HS-5 (cell line): Measurements from ENCODE around the gene MROH7.

Experiments used
- DNase-seq: peaks from one replicate; pipeline ENCODE4 v3.0.0-alpha.2; 2012; ENCODE audit warnings: low read depth

Gene MROH7

DNA sequence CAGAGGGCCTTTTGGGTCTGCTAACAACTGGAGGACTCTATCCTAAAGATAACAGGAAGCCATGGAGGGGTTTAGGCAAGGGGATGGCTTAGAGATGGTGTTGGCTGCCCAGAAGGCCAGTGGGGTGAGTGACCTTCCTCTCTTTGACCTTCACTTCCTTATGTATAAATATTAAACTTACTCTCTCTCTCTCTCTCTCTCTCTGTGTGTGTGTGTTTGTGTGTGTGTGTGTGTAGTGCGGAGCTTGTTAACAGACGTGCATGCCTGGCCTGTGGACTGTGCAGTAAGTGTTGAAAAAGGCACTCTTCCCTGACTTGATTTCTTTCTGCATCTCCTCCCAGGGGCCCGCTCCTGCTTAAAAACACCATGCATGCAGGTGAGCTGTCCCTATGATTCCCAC is 10.0 kb downstream of the MROH7 start:
- no peak for DNase-seq

DNA sequence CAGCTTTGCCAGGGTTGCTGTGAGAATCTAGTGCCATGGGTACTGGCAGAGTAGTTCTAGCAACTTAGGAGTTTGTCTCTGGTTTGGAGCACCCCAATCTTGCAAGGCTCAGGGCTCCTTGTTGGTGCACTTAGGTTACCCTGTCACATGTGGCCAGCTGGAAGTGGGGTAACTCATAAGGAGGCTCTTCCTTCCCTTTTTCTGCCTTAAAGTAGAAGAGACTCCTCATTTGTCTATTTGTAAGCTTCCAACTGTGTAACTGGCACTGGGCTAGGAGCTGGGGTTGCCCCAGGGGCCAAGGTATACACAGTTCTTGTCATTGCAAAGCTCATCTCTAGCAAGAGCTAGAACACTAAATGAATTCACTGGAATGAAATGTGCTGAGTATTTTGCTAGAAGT is 10.6 kb downstream of the MROH7 start:
- no peak for DNase-seq

DNA sequence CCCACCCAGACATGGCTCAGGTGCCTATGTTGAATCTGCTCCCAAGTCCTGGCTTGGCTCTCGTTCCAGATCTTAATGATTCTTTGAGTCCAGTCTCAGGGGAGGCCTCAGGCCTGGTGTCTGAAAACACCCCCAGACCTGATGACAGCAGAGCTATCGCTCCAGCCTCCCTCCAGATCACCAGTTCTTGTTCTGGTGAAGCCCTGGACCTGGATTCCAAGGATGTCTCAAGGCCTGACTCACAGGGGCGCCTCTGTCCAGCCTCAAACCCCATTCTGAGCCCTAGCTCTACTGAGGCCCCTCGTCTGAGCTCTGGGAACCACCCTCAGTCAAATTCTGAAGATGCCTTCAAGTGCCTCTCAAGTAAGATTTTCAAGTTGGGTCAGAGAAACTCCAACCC is 11.4 kb downstream of the MROH7 start:
- DNase-seq, result no peak

DNA sequence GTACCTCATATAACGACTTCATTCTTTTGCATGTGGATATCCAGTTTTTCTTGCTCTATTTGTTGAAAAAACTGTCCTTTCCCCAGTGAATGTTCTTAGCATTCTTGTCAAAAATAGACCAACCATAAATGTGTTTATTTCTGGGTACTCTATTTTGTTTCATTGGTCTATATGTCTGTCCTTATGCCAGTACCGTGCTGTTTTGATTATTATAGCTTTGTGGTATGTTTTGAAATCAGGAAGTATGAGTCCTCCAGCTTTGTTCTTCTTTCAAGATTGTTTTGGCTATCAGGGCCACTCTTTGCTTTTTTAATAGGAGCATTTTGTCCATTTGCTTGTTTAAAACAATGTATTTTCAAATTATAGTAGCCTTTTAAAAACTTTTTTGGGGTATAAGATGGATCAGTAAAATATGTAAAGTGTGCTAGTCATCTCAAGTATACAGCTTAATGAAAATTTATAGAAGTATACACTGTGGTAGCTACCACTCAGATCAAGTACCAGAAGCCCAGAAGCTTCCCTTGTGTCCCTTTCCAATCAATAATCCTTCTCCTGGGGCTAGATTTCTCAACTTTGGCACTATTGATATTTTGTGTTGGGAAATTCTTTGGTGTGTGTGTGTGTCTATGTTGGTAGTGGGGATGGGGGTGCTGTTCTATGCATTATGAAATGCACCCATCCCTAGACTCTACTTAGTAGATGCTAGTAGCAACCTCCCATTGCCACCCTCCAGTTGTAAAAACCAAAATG is 16.8 kb downstream of the MROH7 start:
- DNase-seq, result no peak

DNA sequence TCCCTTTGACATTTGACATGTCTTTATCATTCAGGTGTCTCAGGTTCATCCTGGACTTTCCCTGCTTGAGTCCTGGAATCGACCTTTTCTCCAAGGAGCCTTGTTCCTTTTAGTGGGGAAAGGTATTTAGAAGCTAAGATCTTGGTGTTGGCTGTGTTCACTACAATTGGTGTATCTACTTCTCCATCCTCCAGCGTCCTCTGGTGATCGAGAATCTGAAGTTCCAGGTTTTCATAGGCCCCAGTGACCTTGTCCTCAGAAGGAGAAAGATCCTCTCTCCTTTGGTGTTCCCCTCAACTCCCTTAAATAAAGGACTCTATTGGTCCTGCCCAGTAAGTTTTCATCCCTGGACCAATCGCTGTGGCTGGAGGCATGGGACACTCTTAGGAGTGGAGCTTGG is 22.1 kb downstream of the MROH7 start:
- no peak for DNase-seq

DNA sequence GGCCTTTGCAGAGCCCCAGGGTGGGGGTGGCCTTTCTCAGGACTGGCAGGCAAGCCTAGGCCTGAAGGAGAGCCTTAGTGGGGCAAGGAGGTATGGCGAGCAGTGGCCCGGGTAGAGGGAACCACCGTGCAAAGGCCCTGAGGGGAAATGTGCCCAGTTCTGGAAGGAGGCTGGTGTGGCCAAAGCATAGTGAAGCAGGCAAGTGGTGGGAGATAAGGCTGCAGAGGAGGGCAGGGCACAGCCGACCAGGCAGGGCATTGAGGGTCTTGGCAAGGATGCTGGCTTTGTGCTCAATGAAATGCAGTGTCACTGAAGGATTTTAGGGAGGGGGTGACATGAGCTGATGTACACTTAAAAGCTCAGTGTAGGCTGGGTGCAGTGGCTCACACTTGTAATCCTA is 22.8 kb downstream of the MROH7 start:
- no peak for DNase-seq

DNA sequence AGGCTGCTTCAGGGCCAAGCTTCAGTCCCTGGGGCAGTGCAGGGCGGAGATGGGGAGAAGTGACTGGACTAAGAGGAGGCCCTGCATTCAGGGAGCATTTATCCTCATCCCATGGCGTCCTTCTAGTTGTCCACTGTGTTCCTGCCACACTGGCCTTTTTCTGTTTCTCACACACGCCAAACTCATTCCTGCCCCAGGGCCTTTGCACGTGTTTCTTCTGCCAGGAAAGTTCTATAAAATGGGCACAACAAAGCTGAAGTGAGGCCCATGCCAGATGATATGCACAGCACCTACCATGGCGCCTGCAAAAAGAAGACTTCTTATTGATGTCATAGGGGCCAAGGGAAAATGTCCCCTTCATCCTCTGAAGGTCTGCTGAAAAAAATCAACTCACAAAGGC is 24.3 kb downstream of the MROH7 start:
- no peak for DNase-seq

DNA sequence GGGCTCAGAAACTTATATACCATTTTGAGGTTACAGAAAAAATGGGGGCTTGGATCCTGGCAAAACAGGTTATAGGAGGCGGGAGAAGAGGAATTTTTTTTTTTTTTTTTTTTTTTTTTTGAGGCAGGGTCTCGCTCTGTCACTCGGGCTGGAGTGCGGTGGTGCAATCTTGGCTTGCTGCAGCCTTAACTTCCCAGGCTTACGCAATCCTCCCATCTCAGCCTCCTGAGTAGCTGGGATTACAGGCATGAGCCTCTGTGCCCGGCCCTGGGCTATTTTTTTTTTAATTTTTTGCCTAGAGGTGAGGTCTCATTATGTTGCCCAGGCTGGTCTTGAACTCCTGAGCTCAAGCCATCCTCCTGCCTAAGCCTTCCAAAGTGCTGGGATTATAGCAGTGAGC is 24.7 kb downstream of the MROH7 start:
- no peak for DNase-seq

DNA sequence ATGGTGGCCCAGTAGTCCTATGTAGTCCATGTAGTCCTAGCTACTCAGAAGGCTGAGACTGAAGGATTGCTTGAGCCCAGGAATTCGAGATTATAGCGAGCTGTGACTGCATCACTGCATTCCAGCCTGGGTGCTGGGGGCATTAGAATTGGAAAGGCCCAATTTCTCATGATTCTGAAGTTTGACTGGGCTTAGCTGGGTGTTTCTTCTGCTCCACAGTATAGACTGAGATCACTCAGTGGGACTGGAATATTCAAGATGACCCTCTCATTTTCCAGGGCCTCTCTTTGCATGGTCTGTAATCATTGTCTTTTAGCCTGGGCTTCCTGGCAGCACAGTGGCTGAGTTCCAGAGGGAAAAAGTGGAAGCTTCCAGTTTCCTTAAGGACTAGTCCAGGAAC is 26.2 kb downstream of the MROH7 start:
- DNase-seq, result no peak

DNA sequence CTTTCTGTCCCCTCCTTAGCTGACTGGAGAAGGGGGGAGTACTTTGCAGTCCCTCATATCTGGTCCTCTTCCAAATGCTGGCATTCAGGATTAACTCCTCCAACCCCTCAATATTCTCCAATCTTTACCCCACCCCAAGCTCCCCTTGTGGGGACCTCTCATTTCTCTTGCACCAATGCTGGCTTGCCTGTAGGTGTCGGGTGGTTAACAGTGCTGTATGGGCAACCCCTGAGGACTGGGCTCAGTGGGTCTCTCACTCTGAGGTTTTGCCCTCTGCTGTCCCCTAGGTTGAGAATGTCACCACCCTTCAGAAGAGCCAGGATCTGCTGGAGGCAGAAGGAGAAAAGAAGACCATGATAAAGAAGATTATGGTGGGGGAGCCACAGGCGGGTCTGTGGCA is 27.0 kb downstream of the MROH7 start:
- DNase-seq, result no peak

DNA sequence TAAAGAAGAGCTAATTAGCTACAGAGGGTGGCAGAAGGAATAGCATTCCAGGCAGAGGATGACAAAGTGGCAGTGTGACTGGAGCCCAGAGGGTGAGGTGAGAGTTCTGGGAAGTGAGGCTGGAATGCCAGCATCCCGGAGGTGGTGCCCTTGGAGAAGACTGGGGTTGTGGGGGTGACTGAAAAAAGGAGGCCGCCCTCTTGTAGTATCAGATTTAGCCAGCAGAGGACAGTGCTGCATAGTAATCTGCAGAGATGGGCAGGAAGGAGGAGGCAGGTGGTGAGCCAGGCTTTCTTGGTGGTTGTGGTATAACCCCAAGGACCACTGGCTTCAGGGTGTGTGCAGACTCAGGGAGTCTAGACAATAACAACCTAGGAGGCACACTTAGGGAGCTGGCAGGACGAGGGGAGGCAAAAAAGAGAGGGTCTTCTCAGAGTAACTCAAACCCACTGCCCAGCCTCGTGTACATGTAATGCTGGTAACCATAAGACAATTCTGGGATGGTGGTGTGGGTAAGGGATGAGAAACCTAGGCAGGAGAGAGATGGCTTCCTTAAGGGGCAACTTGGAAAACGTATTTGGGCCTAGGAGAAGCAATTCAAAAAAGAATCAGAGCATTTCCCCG is 30.5 kb downstream of the MROH7 start:
- DNase-seq, result peak; percentile 18

DNA sequence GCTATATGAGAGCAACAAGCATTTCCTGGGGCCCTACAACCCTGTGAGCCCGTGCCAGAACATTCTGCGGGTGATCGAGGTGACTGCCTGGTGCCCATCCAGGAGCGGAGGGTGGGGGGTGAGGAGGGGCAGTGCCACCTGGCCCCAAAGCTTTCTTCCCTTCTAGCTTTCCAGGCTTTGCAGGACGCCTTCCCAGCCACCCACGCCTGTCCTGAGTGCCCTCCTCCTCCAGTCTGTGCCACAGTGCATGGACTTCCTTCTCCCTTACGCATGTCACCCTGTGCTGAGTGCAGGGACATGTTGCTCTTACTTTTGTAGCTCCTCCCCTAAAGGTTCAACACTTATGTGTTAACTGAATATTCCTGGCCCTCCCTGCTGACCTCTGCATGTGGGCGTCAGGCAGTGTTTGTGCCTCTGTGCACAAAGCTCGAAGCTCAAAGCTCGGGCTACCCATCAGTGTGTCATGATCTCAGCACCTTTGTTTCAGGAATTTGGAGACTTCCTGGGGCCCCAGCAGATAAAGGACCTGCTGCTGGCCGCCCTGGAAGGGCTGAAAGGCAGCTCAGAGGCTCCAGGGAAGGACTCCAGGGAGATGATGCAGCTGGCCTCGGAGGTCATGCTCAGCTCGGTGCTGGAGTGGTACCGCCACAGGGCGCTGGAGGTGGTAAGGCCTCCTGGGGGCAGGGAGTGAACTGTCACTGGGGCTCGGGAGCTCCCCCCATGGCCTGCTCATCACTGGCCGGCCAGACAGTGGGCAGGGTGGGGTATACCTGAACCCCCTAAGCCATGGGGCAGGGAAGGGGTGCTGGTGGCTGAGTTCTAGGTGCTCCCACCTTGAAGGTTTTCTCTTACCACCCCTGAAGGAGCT is 37.4 kb downstream of the MROH7 start:
- no peak for DNase-seq

DNA sequence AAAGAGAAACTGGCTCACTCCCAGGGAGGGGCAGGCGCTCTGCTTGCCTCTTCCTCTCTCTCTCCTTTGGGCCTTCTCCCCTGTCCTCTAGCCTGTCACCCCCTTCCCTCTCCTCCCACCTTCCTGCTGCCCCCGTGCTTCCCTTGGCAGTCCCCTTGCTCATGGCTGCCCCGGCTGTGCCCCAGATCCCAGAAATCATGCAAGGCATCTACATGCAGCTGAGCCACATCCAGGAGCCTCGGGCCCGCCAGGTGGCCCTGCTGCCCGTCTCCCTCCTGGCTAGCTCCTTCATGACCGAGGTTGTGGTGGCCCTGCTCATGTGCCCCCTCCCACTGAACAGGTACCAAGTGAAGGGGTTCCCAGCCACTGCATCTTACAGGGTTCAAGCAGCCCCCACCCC is 38.1 kb downstream of the MROH7 start:
- no peak for DNase-seq

DNA sequence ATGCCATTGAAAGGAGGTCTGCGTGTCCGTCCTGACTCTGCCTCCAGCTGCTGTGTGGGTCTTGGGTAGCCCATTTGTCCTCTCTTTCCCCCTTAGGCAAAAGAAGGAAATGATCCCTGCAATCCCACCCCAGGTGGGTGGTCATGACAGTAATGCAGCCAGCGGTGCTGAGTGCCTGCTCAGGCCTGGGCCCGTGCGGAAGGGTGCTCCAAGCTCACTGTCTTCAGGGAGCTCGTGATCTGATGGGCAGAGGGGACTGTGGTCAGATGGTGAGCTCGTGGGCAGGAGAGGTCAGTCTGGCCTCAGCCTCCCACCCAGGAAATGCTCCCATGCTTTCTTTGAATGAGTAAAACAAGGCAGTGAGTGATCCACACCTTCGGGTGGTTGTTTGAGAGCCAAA is 38.8 kb downstream of the MROH7 start:
- DNase-seq, result no peak

DNA sequence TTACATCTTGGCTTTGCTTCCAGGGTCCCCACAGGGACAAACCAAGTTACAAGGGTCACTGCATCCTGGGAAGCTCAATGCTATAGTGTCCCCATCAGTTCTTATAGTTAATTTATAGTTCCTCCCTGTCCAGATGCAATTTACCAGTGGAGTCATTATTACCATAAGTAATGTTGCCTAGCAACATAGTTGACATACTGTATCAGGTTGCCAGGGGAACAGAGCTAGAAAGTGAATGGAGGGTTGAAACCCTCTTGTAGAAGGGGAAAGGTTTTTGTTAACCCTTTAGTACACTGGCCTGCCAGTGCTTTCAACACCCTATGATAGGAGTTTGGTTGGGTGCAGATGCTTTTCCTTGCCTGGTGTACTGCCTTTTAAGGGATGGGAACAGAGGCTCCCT is 39.8 kb downstream of the MROH7 start:
- DNase-seq, result no peak

DNA sequence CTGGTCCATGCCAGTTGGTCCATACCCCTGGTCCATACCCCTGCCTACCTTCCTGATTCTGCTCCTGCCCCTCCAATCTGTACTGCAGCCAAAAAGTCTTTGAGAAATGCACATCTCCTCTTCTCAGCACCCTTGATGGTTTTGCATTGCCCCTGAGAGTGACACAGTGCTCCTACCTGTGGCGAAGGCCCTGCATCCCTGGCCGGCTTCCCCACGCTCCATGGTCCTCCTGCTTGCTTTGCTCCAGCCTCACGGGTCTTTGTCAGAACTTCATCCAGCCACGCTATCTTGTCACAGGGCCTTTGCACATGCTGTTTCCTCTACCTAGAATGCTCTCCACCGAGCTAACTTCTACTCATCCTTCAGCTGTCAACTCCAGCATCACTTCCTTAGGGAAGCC is 41.9 kb downstream of the MROH7 start:
- no peak for DNase-seq

DNA sequence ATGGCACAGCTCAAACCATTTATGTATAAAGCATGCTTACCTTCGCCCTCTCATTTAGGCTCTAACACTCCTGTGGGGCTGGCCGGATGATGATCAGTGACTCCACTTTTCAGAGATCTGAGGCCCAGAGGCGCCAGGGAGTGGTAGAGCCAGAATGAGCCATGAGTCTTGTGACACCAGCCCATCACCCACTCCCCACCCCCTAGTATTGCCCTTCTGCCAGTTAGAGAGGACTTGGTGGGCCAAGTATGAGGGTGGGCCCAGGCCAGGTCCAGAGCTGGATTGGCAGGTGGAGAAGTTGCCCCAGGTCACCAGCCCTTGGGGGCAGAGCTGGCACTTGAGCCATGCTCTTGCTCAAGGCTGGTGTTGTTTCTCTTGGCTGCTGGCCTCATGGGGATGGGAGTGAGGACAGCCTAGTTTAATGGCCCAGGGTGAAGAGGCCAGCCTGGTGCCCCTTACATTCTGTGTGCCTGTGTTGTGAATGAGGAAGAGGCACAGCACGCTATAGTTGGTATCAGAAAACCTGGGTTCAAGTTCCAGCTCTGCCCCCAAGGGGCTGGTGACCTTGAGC is 43.8 kb downstream of the MROH7 start:
- DNase-seq, result no peak

DNA sequence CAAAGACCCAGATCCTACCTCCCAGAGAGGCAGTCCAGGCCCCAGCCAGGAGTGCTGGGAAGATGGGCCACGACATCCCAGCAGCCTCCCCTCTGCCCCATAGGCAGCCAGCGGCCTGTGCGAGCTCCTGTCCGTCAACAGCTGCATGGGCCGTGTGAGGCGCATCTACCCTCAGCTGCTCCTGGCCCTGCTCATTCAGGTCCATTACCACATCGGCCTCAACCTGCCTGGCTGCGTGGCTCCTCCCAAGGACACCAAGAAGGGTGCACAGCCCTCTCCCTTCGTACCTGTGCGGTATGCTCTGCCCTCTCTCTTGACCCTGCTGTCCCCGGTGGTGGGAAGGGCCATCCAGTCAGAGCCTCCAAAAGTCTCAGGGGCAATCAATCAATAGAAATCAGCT is 44.6 kb downstream of the MROH7 start:
- no peak for DNase-seq

DNA sequence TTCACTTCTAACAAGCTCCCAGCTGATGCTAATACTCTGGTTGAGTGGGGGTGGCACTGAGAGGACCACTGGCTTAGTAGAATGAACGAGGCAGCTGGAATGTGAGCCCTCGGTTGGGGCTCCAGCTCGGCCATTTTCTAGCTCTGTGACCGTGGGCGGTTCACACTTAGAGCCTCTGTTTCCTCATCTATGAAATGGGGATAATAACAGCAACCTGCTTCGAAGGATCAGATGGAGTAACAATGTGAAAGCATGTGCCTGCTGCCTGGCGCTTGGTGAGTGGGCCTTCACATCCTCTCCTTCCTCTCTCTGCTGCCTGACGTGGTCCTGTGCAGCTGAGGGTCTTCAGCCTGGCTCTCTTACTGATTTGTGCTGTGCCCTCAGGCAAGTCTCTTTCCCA is 53.2 kb downstream of the MROH7 start:
- no peak for DNase-seq

DNA sequence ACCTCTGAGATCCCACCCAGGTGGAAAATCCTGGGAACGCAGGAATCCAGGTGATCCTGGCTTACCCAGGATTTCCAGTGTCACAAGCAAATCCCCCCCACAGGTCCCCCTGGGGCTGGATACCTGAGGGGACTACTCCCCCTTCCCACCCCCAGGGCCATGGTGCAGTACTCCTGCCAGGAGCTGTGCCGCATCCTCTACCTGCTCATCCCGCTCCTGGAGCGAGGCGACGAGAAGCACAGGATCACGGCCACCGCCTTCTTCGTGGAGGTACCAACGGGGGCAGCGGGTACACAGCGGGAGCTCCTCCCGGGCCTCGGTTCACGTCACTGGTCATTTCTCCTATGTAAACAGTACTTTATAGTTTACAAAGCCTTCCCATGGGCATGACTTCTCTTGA is 53.6 kb downstream of the MROH7 start:
- DNase-seq, result no peak

DNA sequence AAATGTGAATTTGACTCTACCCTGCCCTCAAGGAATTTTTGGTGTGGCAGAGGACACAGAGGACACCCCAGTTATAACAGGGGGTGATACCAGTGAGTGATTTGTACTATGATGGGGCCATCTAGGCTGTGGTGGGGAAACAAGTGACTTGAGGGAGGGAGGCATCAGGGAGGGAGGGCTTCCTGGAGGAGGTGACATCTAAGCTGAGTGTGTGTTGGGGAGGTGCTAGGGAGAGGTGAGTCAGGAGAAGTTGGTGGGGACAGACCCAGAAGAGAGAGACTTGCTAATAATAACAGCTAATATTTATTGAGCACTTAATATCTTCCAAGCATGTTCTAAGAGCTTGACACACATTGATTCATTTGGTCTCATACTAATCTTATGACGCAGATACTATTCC is 54.2 kb downstream of the MROH7 start:
- no peak for DNase-seq

DNA sequence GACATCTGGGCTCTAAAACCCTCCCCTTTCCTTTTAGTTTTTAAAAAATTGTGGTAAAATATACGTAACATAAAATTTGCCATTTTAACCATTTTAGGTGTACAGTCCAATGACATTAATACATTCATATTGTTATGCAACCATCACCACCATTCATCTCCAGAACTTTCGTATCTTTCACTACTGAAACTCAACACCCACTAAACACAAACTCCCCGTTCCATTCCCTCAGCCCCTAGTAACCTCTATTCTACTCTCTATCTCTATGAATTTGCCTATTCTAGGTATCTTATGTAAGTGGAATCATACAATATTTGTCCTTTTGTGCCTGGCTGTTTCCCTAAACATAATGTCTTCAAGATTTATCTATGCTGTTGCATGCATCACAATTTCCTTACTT is 54.7 kb downstream of the MROH7 start:
- no peak for DNase-seq

DNA sequence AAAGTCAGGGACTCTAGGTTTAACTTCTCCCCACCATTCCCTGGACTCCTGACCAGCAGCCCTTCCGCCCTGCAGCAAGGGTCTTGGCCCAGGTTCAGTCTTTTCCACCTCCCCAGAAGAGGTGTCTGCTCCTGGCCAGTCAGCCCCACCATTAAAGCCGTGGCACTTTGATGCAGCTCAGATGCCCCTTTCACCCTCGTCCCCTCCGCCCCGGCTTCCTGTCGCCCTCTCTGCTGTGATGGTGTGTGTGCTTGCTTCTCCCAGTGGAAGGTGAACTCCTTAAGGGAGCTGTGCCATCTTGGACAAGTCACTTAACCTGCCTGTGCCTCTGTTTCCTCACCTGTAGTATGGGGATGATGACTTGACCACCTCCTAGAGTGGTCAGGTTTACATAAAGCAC is 56.3 kb downstream of the MROH7 start:
- no peak for DNase-seq
